ENCODE measurements around the gene DMD.
"Not testable (repeated sequence)": the region's sequence is repeated elsewhere in the genome, so short reads cannot be mapped to it uniquely, and the experiment has no call there.

Gene DMD

DNA sequence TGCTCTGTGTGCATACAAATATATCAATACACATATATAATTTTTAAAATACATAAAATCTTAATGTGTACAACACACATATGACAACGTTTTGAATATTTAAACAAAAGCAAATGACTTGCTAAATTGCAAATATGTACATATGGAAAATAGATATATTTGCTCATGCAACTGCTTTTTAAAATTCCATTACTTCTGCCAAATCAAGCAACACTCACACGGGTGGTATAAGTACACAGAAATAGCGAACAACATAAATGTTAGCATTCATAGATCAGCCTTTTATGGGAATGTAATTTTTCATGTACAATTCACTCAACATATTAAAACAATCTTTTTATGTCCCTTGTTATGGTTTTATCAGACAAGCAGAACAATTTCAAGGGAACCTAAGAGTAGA is 116.3 kb downstream of the DMD start:
- no peak for TF ChIP-seq CTCF (IDR thresholded peaks at IDR 0.05)
- Histone ChIP-seq H3K27ac (no peak overlapping the region), H3K4me3 (no peak overlapping the region)
- DNase-seq (ENCODE audit: low spot score) = no peak

DNA sequence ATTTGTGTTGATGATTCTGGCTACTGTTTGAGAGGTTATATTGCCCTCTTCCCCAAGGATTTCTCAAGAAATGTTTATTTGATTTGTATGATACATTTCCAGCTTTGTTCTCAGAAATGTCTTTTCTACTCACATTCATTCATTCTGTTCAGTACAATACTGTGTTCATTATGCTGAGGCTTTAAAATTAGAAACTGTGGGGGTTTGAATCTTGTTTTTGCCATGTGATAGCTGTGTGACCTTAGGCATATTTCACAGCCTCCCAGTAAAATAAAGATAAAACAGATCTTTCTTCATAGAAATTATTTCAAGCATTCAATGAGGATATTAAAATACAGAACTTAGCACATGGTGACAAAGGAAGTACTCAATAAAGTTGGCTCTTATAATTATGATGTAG is 123.9 kb downstream of the DMD start:
- DNase-seq (ENCODE audit: low spot score) = no peak
- H3K4me3 ChIP-seq = no peak overlapping the region
- TF ChIP-seq CTCF (IDR thresholded peaks at IDR 0.05) = no peak
- H3K27ac ChIP-seq = no peak overlapping the region

DNA sequence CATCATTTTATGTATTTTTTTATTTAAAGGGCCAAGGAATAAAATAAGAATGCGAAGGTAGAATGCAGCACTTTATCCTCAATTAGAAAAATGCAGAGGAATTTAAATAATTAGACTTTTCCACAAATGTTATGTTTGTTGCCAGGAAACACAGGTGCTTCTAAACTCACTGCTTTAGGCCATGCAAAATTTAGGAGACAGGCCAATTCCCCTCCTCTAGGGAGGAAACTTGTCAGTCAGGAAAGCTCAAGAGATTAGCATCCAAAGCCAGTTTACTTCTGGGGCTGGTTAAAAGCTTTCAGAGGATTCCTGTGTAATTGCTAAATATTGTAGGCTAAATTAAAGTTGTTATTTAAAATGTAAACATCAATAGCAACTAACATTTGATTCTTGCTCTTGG is 124.5 kb downstream of the DMD start:
- no peak overlapping the region for H3K4me3 ChIP-seq
- H3K27ac ChIP-seq = no peak overlapping the region
- DNase-seq (ENCODE audit: low spot score) = no peak
- no peak for TF ChIP-seq CTCF (IDR thresholded peaks at IDR 0.05)

GRCh38 chrX:33082371-33082770 is 129.0 kb downstream of the DMD start:
- Histone ChIP-seq H3K4me3 (no peak overlapping the region), H3K27ac (peak overlapping the region in 1 of 2 donors; percentile 4)
- no peak for DNase-seq (ENCODE audit: low spot score)
- no peak for TF ChIP-seq CTCF (IDR thresholded peaks at IDR 0.05)

DNA sequence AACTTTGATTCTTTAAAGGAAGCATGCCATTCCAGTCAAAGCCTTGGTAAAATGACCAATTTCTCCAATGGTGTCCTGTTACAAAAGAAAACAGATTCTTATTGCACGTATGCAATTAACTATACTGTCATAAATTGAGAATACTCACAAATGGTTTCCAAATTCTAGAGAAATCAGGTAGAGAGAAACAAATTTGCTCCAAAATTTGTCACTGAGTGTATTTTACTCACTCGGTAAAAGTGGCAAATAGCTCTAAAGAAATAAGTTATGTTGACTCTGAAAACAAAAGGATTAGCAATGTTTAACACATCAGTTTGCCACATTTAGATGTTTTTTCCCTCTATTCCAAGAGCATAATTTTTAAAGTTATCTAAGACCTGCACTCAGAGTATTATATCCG is 133.1 kb downstream of the DMD start:
- no peak overlapping the region for H3K27ac ChIP-seq
- H3K4me3 ChIP-seq = no peak overlapping the region
- TF ChIP-seq CTCF (IDR thresholded peaks at IDR 0.05) = no peak
- DNase-seq (ENCODE audit: low spot score) = no peak

DNA sequence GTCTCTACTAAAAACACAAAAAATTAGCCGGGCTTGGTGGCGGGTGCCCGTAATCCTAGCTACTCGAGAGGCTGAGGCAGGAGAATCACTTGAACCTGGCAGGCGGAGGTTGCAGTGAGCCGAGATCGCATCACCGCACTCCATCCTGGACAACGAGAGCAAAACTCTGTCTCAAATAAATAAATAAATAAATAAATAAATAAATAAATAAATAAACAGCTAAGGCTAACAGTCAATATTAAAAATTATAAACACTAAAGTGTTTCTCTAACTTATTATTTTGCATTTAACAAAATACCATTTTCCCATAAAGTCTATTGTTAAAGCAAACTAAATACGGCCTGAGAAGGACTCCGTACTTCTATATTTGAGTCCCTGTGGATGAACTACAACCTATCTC is 137.7 kb downstream of the DMD start:
- not testable (repeated sequence) for DNase-seq (ENCODE audit: low spot score); H3K27ac ChIP-seq; H3K4me3 ChIP-seq

DNA sequence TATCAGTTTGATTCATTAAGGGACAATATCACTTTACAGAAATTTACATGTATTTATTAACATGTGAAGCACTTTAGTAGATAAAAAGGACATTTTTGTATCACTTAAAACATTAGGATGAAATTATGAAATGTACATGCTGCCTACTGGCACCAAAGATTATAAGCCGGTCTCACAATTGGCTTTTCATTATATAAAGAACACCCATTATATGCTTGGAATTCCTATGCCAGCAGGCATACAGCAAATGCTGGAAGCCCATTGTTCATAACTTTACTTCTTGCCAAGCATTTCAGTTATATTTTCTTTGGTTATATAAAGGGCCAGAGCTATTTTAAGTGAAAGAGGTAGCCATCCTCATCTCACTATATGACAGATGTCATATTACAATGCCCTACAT is 145.9 kb downstream of the DMD start:
- TF ChIP-seq CTCF (IDR thresholded peaks at IDR 0.05) = no peak
- no peak overlapping the region for H3K4me3 ChIP-seq
- H3K27ac ChIP-seq = no peak overlapping the region
- DNase-seq (ENCODE audit: low spot score) = no peak

GRCh38 chrX:33062041-33062440 is 149.3 kb downstream of the DMD start:
- DNase-seq (ENCODE audit: low spot score) = no peak
- Histone ChIP-seq H3K27ac (no peak overlapping the region), H3K4me3 (no peak overlapping the region)
- TF ChIP-seq CTCF (IDR thresholded peaks at IDR 0.05) = no peak
